IMR-90 (cell line): ENCODE results near the gene KCNMA1. TPM values are rescaled to one million over a fixed set of nuclear protein-coding genes. Genes with fewer than 3 reads are reported as not detected.

ENCODE experiments used
- ATAC-seq: fragments of 200-7000 bp; cut with Tn5 transposase; 2 replicates; pipeline ENCODE4 v1.9.1; 2020; ENCODE audit warnings: low read depth, mild to moderate bottlenecking, moderate library complexity
- BruUV-seq: library from RNA; stranded (reverse); fragments of 400-500 nt; replicated peaks from 2 replicates; lab custom pipeline; 2021; lab: Mats Ljungman, UMichigan
- CTCF ChIA-PET: fragments of 300-600 bp; formaldehyde crosslinking; extraction: SDS; loops from one replicate; lab custom pipeline; 2021; ENCODE audit warnings: antibody characterized with exemption; lab: Yijun Ruan, JAX
- POLR2A ChIA-PET: fragments of 300-600 bp; sonication (Branson Sonifier 250); formaldehyde crosslinking; loops from one replicate; lab custom pipeline; 2022; ENCODE audit warnings: antibody characterized with exemption; ENCODE audit not compliant: unreplicated experiment; lab: Charles Lee
- DNase-seq: peaks from one replicate; pipeline ENCODE4 v3.0.0; 2013
- H2AFZ ChIP-seq: replicated peaks from 2 replicates; pipeline ENCODE3; 2013; ENCODE audit warnings: low read length, mild to moderate bottlenecking; ENCODE audit not compliant: poor library complexity
- H2AK5ac ChIP-seq: 2 replicates; pipeline ENCODE4 v1.6.1; 2013; ENCODE audit warnings: low read depth, low read length, inconsistent platforms
- H2AK9ac ChIP-seq: replicated peaks from 2 replicates; pipeline ENCODE3; 2013; ENCODE audit warnings: mild to moderate bottlenecking, low read depth, low read length, moderate library complexity; ENCODE audit not compliant: poor library complexity
- H2BK120ac ChIP-seq: 2 replicates; pipeline ENCODE4 v1.6.1; 2013; ENCODE audit warnings: low read depth, low read length, inconsistent platforms
- H2BK15ac ChIP-seq: 3 replicates; pipeline ENCODE4 v1.6.1; 2013; ENCODE audit warnings: low read depth, low read length, inconsistent platforms
- H2BK20ac ChIP-seq: 2 replicates; pipeline ENCODE4 v1.6.1; 2013; ENCODE audit warnings: low read depth, mild to moderate bottlenecking, inconsistent platforms, low read length, moderate library complexity
- H2BK5ac ChIP-seq: 2 replicates; pipeline ENCODE4 v1.6.1; 2013; ENCODE audit warnings: mild to moderate bottlenecking, low read depth, low read length, inconsistent platforms; ENCODE audit not compliant: poor library complexity, severe bottlenecking
- H3K14ac ChIP-seq: replicated peaks from 2 replicates; pipeline ENCODE4 v1.6.1; 2013; ENCODE audit warnings: low read depth, low read length, inconsistent platforms
- H3K18ac ChIP-seq: 2 replicates; pipeline ENCODE4 v1.6.1; 2013; ENCODE audit warnings: low read depth, low read length, control low read depth
- H3K23ac ChIP-seq: 2 replicates; pipeline ENCODE4 v1.6.1; 2013; ENCODE audit warnings: low read depth, low read length, inconsistent platforms
- H3K27ac ChIP-seq: 2 replicates; pipeline ENCODE4 v1.5.1; 2013; ENCODE audit warnings: mild to moderate bottlenecking, control low read depth, low read length; ENCODE audit not compliant: insufficient read depth
- H3K27me3 ChIP-seq: 2 replicates; pipeline ENCODE4 v1.6.1; 2013; ENCODE audit warnings: low read length; ENCODE audit not compliant: control insufficient read depth, insufficient read depth
- H3K36me3 ChIP-seq: 2 replicates; pipeline ENCODE4 v1.6.1; 2013; ENCODE audit warnings: low read length, mixed read lengths; ENCODE audit not compliant: control insufficient read depth, insufficient read depth
- H3K4ac ChIP-seq: 2 replicates; pipeline ENCODE4 v1.6.1; 2013; ENCODE audit warnings: low read depth, low read length, inconsistent platforms
- H3K4me1 ChIP-seq: 2 replicates; pipeline ENCODE4 v1.6.1; 2013; ENCODE audit warnings: low read length, mixed read lengths; ENCODE audit not compliant: control insufficient read depth, insufficient read depth
- H3K4me2 ChIP-seq: 2 replicates; pipeline ENCODE4 v1.6.1; 2013; ENCODE audit warnings: low read depth, mild to moderate bottlenecking, control low read depth, low read length, moderate library complexity
- H3K4me3 ChIP-seq: 2 replicates; pipeline ENCODE4 v1.5.1; 2013; ENCODE audit warnings: low read depth, mild to moderate bottlenecking, control low read depth, low read length, moderate library complexity; ENCODE audit not compliant: insufficient read depth
- H3K56ac ChIP-seq: 2 replicates; pipeline ENCODE4 v1.6.1; 2013; ENCODE audit warnings: low read length, inconsistent platforms; ENCODE audit not compliant: insufficient read depth; ENCODE audit errors: extremely low read depth
- H3K79me1 ChIP-seq, 2 experiments: 2 replicates each; pipeline ENCODE4 v1.6.1; 2013; ENCODE audit warnings: low read length in 2 of 2, inconsistent platforms in 1 of 2, low read depth in 1 of 2
- H3K9ac ChIP-seq: 2 replicates; pipeline ENCODE4 v1.6.1; 2013; ENCODE audit warnings: low read depth, low read length, control low read depth
- H3K9me1 ChIP-seq: 2 replicates; pipeline ENCODE4 v1.6.1; 2013; ENCODE audit warnings: low read length, inconsistent platforms; ENCODE audit not compliant: insufficient read depth
- H3K9me3 ChIP-seq: 2 replicates; pipeline ENCODE4 v1.6.1; 2013; ENCODE audit warnings: low read length; ENCODE audit not compliant: control insufficient read depth, insufficient read depth
- H4K20me1 ChIP-seq: 2 replicates; pipeline ENCODE4 v1.6.1; 2013; ENCODE audit warnings: low read length, inconsistent platforms; ENCODE audit not compliant: insufficient read depth
- H4K5ac ChIP-seq: 2 replicates; pipeline ENCODE4 v1.6.1; 2013; ENCODE audit warnings: mild to moderate bottlenecking, low read depth, low read length, control low read depth
- H4K8ac ChIP-seq, 2 experiments: 2 replicates each; pipeline ENCODE4 v1.6.1; 2013; ENCODE audit warnings: low read depth in 2 of 2, low read length in 2 of 2, control low read depth in 1 of 2, inconsistent platforms in 1 of 2
- H4K91ac ChIP-seq: 2 replicates; pipeline ENCODE4 v1.6.1; 2013; ENCODE audit warnings: low read depth, low read length, inconsistent platforms; ENCODE audit not compliant: insufficient read depth
- FOS ChIP-seq: fragments of 150-350 bp; IDR thresholded peaks from 2 replicates; pipeline ENCODE4 v1.6.1; 2016; ENCODE audit warnings: low read depth, low read length
- MXI1 ChIP-seq: IDR thresholded peaks from 2 replicates; pipeline ENCODE4 v1.6.1; 2012; ENCODE audit warnings: low read depth, mild to moderate bottlenecking, low read length, moderate library complexity, borderline replicate concordance
- NFE2L2 ChIP-seq: fragments of 150-350 bp; IDR thresholded peaks from 2 replicates; pipeline ENCODE4 v1.6.1; 2016; ENCODE audit warnings: low read depth, mild to moderate bottlenecking, low read length
- RFX5 ChIP-seq: IDR thresholded peaks from 2 replicates; pipeline ENCODE4 v1.8.0; 2012; ENCODE audit warnings: low read depth, mild to moderate bottlenecking, low read length, moderate library complexity
- WGBS, 2 experiments: methylation state at CpG; one replicate each; pipeline versions ENCODE4 v1.1.5 to v1.1.7; 2013; ENCODE audit warnings: missing lambda C conversion rate in 2 of 2; ENCODE audit not compliant: insufficient read length in 1 of 2; ENCODE audit errors: extremely low coverage in 2 of 2; 5-methylcytosine and 5-hydroxymethylcytosine counted together
- dilution Hi-C: fragments of 300-500 bp; cut with HindIII; formaldehyde crosslinking; loops from one replicate; pipeline ENCODE4 v1.14.3; 2018; ENCODE audit warnings: low sequenced_read_pairs; ENCODE audit not compliant: unreplicated experiment
- in situ Hi-C: fragments of 300-500 bp; cut with MboI; formaldehyde crosslinking; loops from 3 replicates; pipeline ENCODE4 v1.14.3; 2019; ENCODE audit warnings: low sequenced_read_pairs, inconsistent platforms, mixed read lengths
- intact Hi-C: fragments of 100-400 bp; cut with micrococcal nuclease; formaldehyde crosslinking; loops from 2 replicates; pipeline ENCODE4 v1.10.0; 2022
- polyA plus RNA-seq, 3 experiments: library from polyadenylated mRNA; depleted of rRNA; stranded (reverse); fragments of >200 nt; gene quantifications; 2 replicates each; pipeline ENCODE4 v1.2.3, GENCODE V29; 2012; ENCODE audit warnings: low replicate concordance in 1 of 3
- total RNA-seq: library from RNA; depleted of rRNA; stranded (reverse); fragments of >200 nt; gene quantifications from 2 replicates; pipeline ENCODE4 v1.2.3, GENCODE V29; 2012
- TF ChIP-seq, protein P1 (sequence below): conservative IDR thresholded peaks from 2 replicates; pipeline ENCODE4 v1.5.1; 2012; ENCODE audit warnings: mild to moderate bottlenecking, low read depth, low read length, improper control_type of control experiment

Gene KCNMA1
- total and polyA plus RNA-seq, 2 of the 4 experiments (the other 2 are of a cell fraction): 25.6 to 29.6 TPM

DNA sequence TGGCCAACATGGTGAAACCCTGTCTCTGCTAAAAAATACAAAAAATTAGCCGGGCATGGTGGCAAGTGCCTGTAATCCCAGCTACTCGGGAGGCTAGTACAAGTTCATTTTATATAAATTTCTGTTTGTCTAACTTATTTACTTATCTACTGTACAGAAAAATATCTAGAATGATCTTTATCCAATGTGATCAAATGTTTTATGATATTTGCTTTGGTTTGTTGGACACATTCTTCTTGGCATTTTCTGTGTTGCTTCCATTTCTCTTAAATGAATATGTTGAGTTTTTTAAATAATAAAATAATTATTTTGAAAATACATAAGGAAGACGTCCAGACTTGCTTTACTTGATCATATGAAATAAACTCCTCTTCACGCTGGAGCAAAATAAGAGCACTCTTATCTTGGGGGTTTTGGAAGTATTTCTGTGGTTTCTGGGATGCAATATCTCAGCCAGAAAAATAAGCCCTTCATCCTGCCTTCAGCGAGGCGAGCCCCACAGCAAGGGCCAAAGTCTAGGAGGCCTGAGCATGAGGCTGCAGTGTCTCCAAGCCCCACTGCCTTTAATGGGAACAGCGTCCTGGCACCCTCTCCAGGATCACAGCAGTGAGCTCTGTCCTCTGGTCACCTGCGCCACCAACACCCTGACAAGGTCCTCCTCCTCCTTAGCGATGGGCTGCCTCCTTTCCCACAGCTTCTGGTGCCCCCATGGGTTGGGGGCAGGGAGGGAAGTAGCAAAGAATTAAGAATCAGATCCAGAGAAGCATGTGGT, 480.2 kb downstream of the KCNMA1 start:
- no peak overlapping the region for H3K4me2 ChIP-seq
- ATAC-seq (no peak), DNase-seq (no peak)
- no TSS peak for BruUV-seq
- H3K4ac ChIP-seq: peak overlapping the region; percentile 60; the same call in 1 of the 2 replicates
- WGBS, 2 experiments: 83% methylated on average over 2 of the region's 9 CpGs; no CpG with 5 or more reads in 1 of the 2 experiments
- H3K4me3 ChIP-seq: no peak overlapping the region
- H3K27me3 ChIP-seq: no peaks in the 10 kb centered on the region
- H4K20me1 ChIP-seq: peaks cover 8% of the 10 kb centered on the region; the same call in 1 of the 2 replicates
- no peaks in the 10 kb centered on the region for H3K36me3 ChIP-seq
- no peak overlapping the region for H3K9ac ChIP-seq
- H3K14ac ChIP-seq: 0 out of 2 replicates have a peak overlapping the region, but pooled peaks have one; percentile 60
- no peak overlapping the region for H2AK9ac ChIP-seq
- no peak overlapping the region for H3K18ac ChIP-seq
- in situ Hi-C loops: no loop called here
- intact Hi-C loops: no loop called here
- no peak overlapping the region; the same call in 1 of the 2 replicates for H2BK20ac ChIP-seq
- H3K56ac ChIP-seq: no peak overlapping the region
- dilution Hi-C loops: no loop called here
- peak overlapping the region; percentile 26 for H2AFZ ChIP-seq
- peaks cover 16% of the 10 kb centered on the region for H3K4me1 ChIP-seq
- 0 out of 2 replicates have a peak overlapping the region, but pooled peaks have one; percentile 21 for H2BK120ac ChIP-seq
- peaks cover 0 to 5% of the 10 kb centered on the region in 2 experiments; a peak in 1 of 4 replicates for H3K79me1 ChIP-seq
- ChIA-PET CTCF (interaction anchor here (1.4 kb wide), 1 partner anchor 9 kb away, joined by 3 read pairs; no protein-coding TSS in a partner anchor), POLR2A (no interaction called here)
- peaks cover 25% of the 10 kb centered on the region for H3K9me1 ChIP-seq
- no peak overlapping the region for H4K8ac ChIP-seq
- peak overlapping the region; percentile 81; the same call in 1 of the 3 replicates for H2BK15ac ChIP-seq
- no peaks in the 10 kb centered on the region for H3K9me3 ChIP-seq
- no peak overlapping the region for H3K27ac ChIP-seq
- no peak overlapping the region for H4K5ac ChIP-seq
- H3K23ac ChIP-seq: no peak overlapping the region
- H4K91ac ChIP-seq: peak overlapping the region; percentile 48; the same call in 1 of the 2 replicates
- no peak overlapping the region for H2BK5ac ChIP-seq
- TF ChIP-seq NFE2L2 (no peak), MXI1 (no peak), RFX5 (no peak), FOS (no peak)
- TF ChIP-seq, protein P1, sequence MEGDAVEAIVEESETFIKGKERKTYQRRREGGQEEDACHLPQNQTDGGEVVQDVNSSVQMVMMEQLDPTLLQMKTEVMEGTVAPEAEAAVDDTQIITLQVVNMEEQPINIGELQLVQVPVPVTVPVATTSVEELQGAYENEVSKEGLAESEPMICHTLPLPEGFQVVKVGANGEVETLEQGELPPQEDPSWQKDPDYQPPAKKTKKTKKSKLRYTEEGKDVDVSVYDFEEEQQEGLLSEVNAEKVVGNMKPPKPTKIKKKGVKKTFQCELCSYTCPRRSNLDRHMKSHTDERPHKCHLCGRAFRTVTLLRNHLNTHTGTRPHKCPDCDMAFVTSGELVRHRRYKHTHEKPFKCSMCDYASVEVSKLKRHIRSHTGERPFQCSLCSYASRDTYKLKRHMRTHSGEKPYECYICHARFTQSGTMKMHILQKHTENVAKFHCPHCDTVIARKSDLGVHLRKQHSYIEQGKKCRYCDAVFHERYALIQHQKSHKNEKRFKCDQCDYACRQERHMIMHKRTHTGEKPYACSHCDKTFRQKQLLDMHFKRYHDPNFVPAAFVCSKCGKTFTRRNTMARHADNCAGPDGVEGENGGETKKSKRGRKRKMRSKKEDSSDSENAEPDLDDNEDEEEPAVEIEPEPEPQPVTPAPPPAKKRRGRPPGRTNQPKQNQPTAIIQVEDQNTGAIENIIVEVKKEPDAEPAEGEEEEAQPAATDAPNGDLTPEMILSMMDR: no peak
- H2AK5ac ChIP-seq: peak overlapping the region; percentile 89
